CD4-positive, CD25-positive, alpha-beta regulatory T cell (primary cell): ENCODE results near the gene COG6. TPM values are rescaled to one million over a fixed set of nuclear protein-coding genes. Genes with fewer than 3 reads are reported as not detected.

ENCODE experiments used
- ATAC-seq, 2 donors: fragments of 150-1000 bp; cut with Tn5 transposase; one replicate each; pipeline ENCODE4 v1.10.0; 2021; ENCODE audit warnings: low read depth in 2 of 2, moderate number of reproducible peaks in 2 of 2, moderate library complexity in 1 of 2
- DNase-seq, 3 donors: peaks; one replicate each; pipeline versions ENCODE4 v3.0.0 to v3.0.0-alpha.2; 2012 to 2022; ENCODE audit warnings: mixed read lengths in 1 of 3
- H3K27ac ChIP-seq: one replicate; pipeline ENCODE4 v1.7.0; 2013; ENCODE audit warnings: mild to moderate bottlenecking, low read length; ENCODE audit not compliant: insufficient read depth, poor library complexity, severe bottlenecking
- H3K27me3 ChIP-seq: one replicate; pipeline ENCODE4 v1.7.0; 2013; ENCODE audit warnings: low read length; ENCODE audit not compliant: control insufficient read depth, insufficient read depth
- H3K36me3 ChIP-seq: one replicate; pipeline ENCODE4 v1.7.0; 2013; ENCODE audit warnings: mild to moderate bottlenecking, low read length, moderate library complexity; ENCODE audit not compliant: control insufficient read depth, insufficient read depth
- H3K4me1 ChIP-seq: 2 replicates; pipeline ENCODE4 v1.7.0; 2013; ENCODE audit warnings: mild to moderate bottlenecking, low read length; ENCODE audit not compliant: insufficient read depth, control insufficient read depth, poor library complexity, severe bottlenecking
- H3K4me3 ChIP-seq: one replicate; pipeline ENCODE4 v1.7.0; 2013; ENCODE audit warnings: low read depth, mild to moderate bottlenecking, low read length, moderate library complexity
- H3K9me3 ChIP-seq, 2 experiments: 1 replicate in 1 of 2; 2 replicates in 1 of 2; pipeline ENCODE4 v1.7.0; 2013; ENCODE audit warnings: low read length in 2 of 2, mild to moderate bottlenecking in 1 of 2, moderate library complexity in 1 of 2; ENCODE audit not compliant: control insufficient read depth in 2 of 2
- H3K27ac Mint-ChIP-seq, 3 donors: one replicate each; pipeline ENCODE4 v1.8.0; 2020 to 2022; ENCODE audit warnings: mild to moderate bottlenecking in 3 of 3, mixed read lengths in 3 of 3, moderate library complexity in 2 of 3
- H3K27me3 Mint-ChIP-seq: one replicate; pipeline ENCODE4 v1.8.0; 2022; ENCODE audit warnings: mild to moderate bottlenecking, mixed read lengths
- H3K36me3 Mint-ChIP-seq: one replicate; pipeline ENCODE4 v1.8.0; 2020; ENCODE audit warnings: mixed read lengths
- H3K4me1 Mint-ChIP-seq, 4 donors: one replicate each; pipeline ENCODE4 v1.8.0; 2020 to 2022; ENCODE audit warnings: mixed read lengths in 4 of 4, mild to moderate bottlenecking in 1 of 4
- H3K4me3 Mint-ChIP-seq, 4 donors: one replicate each; pipeline ENCODE4 v1.8.0; 2020 to 2022; ENCODE audit warnings: mild to moderate bottlenecking in 4 of 4, mixed read lengths in 4 of 4, moderate library complexity in 3 of 4
- H3K9me3 Mint-ChIP-seq, 7 donors: one replicate each; pipeline ENCODE4 v1.8.0; 2020 to 2022; ENCODE audit warnings: mixed read lengths in 7 of 7, mild to moderate bottlenecking in 3 of 7, moderate library complexity in 2 of 7
- polyA plus RNA-seq, 4 donors: library from polyadenylated mRNA; unstranded; fragments of 300-500 nt; fragmentation: Illumina TruSeq; gene quantifications; one replicate each; pipeline ENCODE4 v1.2.3, GENCODE V29; 2021
- total RNA-seq: library from RNA; stranded (reverse); gene quantifications from one replicate; pipeline ENCODE4 v1.2.3, GENCODE V29; 2022

COG6 gene
- total and polyA plus RNA-seq, 5 donors from 2014 or later: 14.3 to 28.3 (median 20.4) TPM

GRCh38 chr13:39751805-39752204, 96.3 kb downstream of the COG6 start:
- ATAC-seq (no peak), DNase-seq (no peak)
- H3K36me3 Mint-ChIP-seq: peaks cover 34% of the 10 kb centered on the region
- H3K4me1 Mint-ChIP-seq: no peaks in the 10 kb centered on the region
- H3K27me3 Mint-ChIP-seq: no peaks in the 10 kb centered on the region
- no peak overlapping the region for H3K27ac Mint-ChIP-seq
- Histone ChIP-seq H3K27ac (no peak overlapping the region), H3K27me3 (no peaks in the 10 kb centered on the region), H3K4me3 (no peak overlapping the region), H3K9me3 (no peaks in the 10 kb centered on the region), H3K4me1 (no peaks in the 10 kb centered on the region), H3K36me3 (peaks cover 4% of the 10 kb centered on the region)
- H3K4me3 Mint-ChIP-seq: no peak overlapping the region
- peaks cover 0 to 3% (median 0%) of the 10 kb centered on the region in 7 donors for H3K9me3 Mint-ChIP-seq

GRCh38 chr13:39760521-39760920, 105.1 kb downstream of the COG6 start:
- no peak for ATAC-seq

GRCh38 chr13:39765801-39766463, 110.5 kb downstream of the COG6 start:
- DNase-seq (peak in 1 of 3 donors; percentile 42), ATAC-seq (peak in 1 of 2 donors; percentile 31)
- Mint-ChIP-seq H3K27me3 (no peaks in the 10 kb centered on the region), H3K4me3 (no peak overlapping the region), H3K36me3 (no peaks in the 10 kb centered on the region), H3K4me1 (peaks cover 0 to 9% (median 3%) of the 10 kb centered on the region in 4 donors), H3K27ac (no peak overlapping the region), H3K9me3 (peaks cover 0 to 5% (median 0%) of the 10 kb centered on the region in 7 donors)
- Histone ChIP-seq H3K4me1 (no peaks in the 10 kb centered on the region), H3K9me3 (no peaks in the 10 kb centered on the region), H3K4me3 (no peak overlapping the region), H3K27ac (no peak overlapping the region), H3K36me3 (no peaks in the 10 kb centered on the region), H3K27me3 (no peaks in the 10 kb centered on the region)

More at GRCh38 chr13:39760521-39760920, 105.1 kb downstream of the COG6 start:
- H3K4me3 ChIP-seq: no peak overlapping the region
- H3K4me1 ChIP-seq: no peaks in the 10 kb centered on the region
- no peaks in the 10 kb centered on the region for H3K36me3 ChIP-seq
- Mint-ChIP-seq H3K4me3 (peak overlapping the region in 1 of 4 donors; percentile 36), H3K9me3 (peaks cover 0 to 5% (median 0%) of the 10 kb centered on the region in 7 donors), H3K27ac (no peak overlapping the region), H3K4me1 (no peaks in the 10 kb centered on the region), H3K36me3 (peaks cover 7% of the 10 kb centered on the region), H3K27me3 (no peaks in the 10 kb centered on the region)
- H3K27me3 ChIP-seq: no peaks in the 10 kb centered on the region
- no peaks in the 10 kb centered on the region for H3K9me3 ChIP-seq
- no peak for DNase-seq
- H3K27ac ChIP-seq: no peak overlapping the region

DNA sequence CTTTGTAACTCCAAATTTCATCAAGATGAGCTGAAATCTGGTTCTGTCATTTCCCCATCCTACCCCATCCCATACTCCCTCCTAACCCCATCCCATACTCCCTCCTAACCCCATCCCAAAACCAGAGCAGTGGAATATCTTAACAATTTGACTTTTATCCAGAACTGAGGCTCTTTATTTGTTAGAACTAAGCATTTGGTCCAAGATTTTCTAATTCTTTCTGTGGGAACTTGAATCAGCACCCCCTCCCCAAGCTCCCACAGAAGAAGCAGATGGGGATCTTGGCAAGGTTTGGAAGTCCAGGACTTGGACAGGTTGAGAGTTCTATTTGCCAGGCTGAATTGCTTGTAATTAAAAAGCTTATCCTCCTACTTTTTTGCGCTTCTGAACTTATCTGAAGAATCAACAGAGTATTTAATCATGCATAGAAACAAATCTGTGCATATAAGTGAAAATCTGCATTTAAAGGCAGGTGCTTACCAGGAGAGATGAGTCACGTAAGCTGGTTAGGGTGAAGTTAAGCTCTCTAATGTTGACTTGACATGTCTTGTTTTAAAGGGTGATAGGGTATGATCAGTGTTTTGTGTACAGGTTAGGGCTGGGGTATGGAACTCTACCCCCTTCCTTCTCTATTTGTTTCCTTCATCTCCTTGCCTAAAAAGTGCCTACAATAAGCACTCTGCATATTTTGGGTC, 111.1 kb downstream of the COG6 start:
- Histone ChIP-seq H3K4me1 (no peaks in the 10 kb centered on the region), H3K4me3 (no peak overlapping the region), H3K27me3 (no peaks in the 10 kb centered on the region), H3K36me3 (no peaks in the 10 kb centered on the region), H3K27ac (no peak overlapping the region), H3K9me3 (no peaks in the 10 kb centered on the region)
- peaks cover 0 to 5% (median 0%) of the 10 kb centered on the region in 7 donors for H3K9me3 Mint-ChIP-seq
- H3K4me1 Mint-ChIP-seq: peaks cover 0 to 9% (median 3%) of the 10 kb centered on the region in 4 donors
- H3K36me3 Mint-ChIP-seq: no peaks in the 10 kb centered on the region
- no peak for DNase-seq
- H3K4me3 Mint-ChIP-seq: no peak overlapping the region
- ATAC-seq: no peak
- no peak overlapping the region for H3K27ac Mint-ChIP-seq
- no peaks in the 10 kb centered on the region for H3K27me3 Mint-ChIP-seq

- DNase-seq (no peak), ATAC-seq (peak in 1 of 2 donors; percentile 25)
- Mint-ChIP-seq H3K4me1 (peaks cover 0 to 9% (median 3%) of the 10 kb centered on the region in 4 donors), H3K27ac (peak overlapping the region in 1 of 3 donors; percentile 10), H3K27me3 (no peaks in the 10 kb centered on the region), H3K36me3 (peaks cover 3% of the 10 kb centered on the region), H3K9me3 (no peaks in the 10 kb centered on the region), H3K4me3 (no peak overlapping the region)
- no peaks in the 10 kb centered on the region for H3K36me3 ChIP-seq
- no peaks in the 10 kb centered on the region for H3K27me3 ChIP-seq
- H3K4me3 ChIP-seq: no peak overlapping the region
- H3K27ac ChIP-seq: no peak overlapping the region
- no peaks in the 10 kb centered on the region for H3K4me1 ChIP-seq
- no peaks in the 10 kb centered on the region for H3K9me3 ChIP-seq
Observed at GRCh38 chr13:39767791-39768517, 112.5 kb downstream of the COG6 start.

DNA sequence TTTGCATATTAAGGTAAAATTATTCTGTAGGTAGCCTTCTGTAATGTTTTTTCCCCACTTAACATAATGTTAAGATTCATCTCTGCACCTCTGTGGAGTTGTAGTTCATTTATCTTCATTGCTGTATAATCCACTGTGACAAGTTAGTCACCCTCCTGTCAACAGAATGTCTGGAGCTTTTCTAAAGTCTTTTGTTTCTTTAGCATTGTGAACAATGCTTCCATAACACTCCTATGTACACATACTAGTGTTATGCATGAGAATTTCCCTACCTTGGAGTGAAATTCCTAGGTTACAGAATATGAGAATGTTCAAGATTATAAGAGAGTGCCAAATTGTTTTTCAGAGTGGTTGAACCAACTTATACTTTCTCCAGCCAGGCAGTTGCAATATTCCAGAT, 113.5 kb downstream of the COG6 start:
- H3K4me1 Mint-ChIP-seq: peaks cover 0 to 9% (median 3%) of the 10 kb centered on the region in 4 donors
- H3K9me3 Mint-ChIP-seq: no peaks in the 10 kb centered on the region
- DNase-seq (no peak), ATAC-seq (no peak)
- H3K36me3 Mint-ChIP-seq: peaks cover 3% of the 10 kb centered on the region
- H3K27me3 ChIP-seq: no peaks in the 10 kb centered on the region
- H3K27ac ChIP-seq: no peak overlapping the region
- H3K27ac Mint-ChIP-seq: no peak overlapping the region
- H3K4me3 Mint-ChIP-seq: no peak overlapping the region
- no peak overlapping the region for H3K4me3 ChIP-seq
- no peaks in the 10 kb centered on the region for H3K4me1 ChIP-seq
- no peaks in the 10 kb centered on the region for H3K27me3 Mint-ChIP-seq
- H3K9me3 ChIP-seq: no peaks in the 10 kb centered on the region
- no peaks in the 10 kb centered on the region for H3K36me3 ChIP-seq

DNA sequence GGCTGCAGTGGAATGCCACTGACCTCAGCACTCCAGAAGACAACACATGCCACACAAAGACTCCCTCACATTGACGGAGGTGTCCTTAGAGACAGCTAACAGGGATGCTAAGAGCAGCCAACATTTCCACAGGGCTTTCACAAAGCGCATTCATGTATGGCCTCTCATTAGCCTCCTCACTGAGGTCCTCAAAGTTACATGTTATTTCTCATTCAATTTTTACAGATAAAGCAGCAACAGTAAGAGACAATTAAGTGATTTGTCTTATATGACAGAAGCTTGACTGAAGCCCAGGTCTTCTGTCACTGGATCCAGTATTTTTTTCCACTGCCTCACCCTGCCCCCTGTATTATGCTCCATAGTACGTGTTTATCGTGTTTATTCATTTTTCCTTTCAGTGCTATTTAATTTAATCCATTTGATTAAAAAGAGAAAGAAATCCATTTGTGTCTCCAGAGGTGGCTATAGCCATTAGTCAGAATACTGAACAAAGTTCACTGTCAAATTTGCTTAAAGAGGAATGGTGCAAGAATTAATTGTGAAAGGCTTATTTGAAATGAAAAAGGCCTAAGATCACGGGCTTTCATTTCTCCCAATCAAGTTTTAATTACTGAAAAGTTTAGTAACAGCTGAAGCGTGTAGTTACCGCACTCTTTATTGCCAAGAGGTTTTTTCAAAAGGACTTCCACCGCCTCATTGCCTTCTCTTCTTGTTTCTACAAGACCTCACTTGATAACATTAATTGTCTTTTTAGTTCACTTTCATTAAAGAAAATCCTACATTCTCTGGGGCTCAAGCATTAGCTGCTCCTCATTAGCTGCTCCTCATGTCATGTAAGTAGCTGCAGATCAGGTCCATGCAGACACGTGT, 115.0 kb downstream of the COG6 start:
- Histone ChIP-seq H3K36me3 (no peaks in the 10 kb centered on the region), H3K27ac (no peak overlapping the region), H3K4me3 (no peak overlapping the region), H3K9me3 (no peaks in the 10 kb centered on the region), H3K4me1 (no peaks in the 10 kb centered on the region), H3K27me3 (no peaks in the 10 kb centered on the region)
- no peak for DNase-seq
- peaks cover 0 to 9% (median 3%) of the 10 kb centered on the region in 4 donors for H3K4me1 Mint-ChIP-seq
- H3K9me3 Mint-ChIP-seq: no peaks in the 10 kb centered on the region
- ATAC-seq: no peak
- H3K36me3 Mint-ChIP-seq: peaks cover 3% of the 10 kb centered on the region
- H3K27me3 Mint-ChIP-seq: no peaks in the 10 kb centered on the region
- no peak overlapping the region for H3K27ac Mint-ChIP-seq
- H3K4me3 Mint-ChIP-seq: no peak overlapping the region
